ENCODE measurements around the gene OVOL3.
A peak's percentile ranks its signal among the peaks of the same experiment; 100 is the strongest.
"Not testable (repeated sequence)": the region's sequence is repeated elsewhere in the genome, so short reads cannot be mapped to it uniquely, and the experiment has no call there.

The OVOL3 gene

DNA sequence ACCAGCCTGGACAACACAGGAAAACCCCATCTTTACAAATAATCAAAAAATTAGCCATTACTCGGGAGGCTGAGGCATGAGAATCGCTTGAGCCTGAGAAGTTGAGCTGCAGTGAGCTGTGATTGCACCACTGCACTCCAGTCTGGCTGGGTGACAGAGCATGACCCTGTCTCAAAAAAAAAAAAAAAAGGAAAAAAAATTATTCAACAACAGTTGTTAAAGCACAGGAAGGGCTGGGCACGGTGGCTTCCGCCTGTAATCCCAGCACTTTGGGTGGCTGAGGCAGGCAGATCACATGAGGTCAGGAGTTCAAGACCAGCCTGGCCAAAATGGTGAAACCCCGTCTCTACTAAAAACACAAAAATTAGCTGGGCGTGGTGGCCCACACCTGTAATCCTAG lies 20.3 kb downstream of the OVOL3 start:
- not testable (repeated sequence) for DNase-seq (ENCODE audit: low spot score)

DNA sequence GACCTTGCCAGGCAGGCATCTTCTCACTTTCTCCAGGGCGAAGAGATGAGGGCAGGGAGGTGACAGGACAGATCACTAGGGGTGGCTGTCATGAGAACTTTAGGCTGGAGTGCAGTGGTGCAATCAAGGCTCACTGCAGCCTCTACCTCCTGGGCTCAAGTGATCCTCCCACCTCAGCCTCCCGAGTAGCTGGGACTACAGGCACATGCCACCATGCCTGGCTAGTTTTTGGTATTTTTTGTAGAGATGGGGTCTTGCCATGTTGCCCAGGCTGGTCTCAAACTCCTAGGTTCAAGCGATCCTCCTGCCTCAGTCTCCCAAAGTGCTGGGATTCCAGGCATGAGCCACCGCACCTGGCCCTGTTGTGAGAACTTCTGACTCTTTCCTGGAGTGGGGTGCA lies 23.9 kb downstream of the OVOL3 start:
- DNase-seq (ENCODE audit: low spot score) = not testable (repeated sequence)

DNA sequence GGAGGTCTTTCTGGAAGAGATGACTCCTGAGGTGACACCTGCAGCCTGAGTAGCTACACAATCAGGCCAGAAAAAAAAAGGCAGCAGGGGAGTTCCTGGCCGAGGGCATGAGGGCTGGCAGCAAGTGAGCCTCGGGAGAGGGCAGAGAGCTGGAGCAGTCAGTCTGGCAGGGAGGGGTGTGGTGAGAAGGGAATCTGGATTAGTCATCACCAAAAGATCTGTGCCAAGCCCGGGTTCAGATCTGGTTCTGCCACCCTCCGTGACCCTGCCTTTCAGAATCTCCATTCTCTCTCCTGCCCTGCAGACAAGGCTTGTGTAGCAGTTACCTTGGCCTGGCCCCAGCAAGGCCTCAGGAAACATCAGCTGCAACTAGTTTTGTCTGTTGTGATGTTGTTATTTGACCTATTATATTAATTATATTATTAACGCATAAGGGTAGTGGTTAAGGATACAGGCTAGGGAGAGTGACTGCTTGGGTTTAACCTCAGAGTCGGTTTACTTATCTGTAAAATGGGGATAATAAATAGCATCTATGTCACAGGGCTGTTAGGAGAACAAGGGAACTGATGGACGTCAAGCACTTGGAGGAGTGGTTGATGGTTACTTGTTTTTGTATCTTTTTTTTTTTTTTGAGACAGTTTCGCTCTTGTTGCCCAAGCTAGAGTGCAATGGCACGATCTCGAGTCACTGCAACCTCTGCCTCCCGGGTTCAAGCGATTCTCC lies 26.2 kb downstream of the OVOL3 start:
- DNase-seq (ENCODE audit: low spot score) = peak; percentile 75

DNA sequence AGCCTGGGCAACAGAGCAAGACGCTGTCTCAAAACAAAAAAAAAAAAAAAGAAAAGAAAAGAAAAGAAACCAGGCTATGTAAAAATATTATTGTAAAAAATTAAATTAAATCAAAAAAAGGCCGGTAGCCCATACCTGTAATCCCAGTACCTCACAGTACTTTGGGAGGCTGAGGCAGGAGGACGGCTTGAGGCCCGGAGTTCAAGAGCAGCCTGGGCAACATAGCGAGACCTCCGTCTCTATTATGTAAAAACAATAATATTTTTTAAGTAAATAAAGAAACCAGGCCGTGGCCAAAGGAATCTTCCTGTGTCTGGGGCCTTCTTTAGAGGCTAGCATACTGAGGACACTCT lies 28.2 kb downstream of the OVOL3 start:
- no peak for DNase-seq (ENCODE audit: low spot score)

DNA sequence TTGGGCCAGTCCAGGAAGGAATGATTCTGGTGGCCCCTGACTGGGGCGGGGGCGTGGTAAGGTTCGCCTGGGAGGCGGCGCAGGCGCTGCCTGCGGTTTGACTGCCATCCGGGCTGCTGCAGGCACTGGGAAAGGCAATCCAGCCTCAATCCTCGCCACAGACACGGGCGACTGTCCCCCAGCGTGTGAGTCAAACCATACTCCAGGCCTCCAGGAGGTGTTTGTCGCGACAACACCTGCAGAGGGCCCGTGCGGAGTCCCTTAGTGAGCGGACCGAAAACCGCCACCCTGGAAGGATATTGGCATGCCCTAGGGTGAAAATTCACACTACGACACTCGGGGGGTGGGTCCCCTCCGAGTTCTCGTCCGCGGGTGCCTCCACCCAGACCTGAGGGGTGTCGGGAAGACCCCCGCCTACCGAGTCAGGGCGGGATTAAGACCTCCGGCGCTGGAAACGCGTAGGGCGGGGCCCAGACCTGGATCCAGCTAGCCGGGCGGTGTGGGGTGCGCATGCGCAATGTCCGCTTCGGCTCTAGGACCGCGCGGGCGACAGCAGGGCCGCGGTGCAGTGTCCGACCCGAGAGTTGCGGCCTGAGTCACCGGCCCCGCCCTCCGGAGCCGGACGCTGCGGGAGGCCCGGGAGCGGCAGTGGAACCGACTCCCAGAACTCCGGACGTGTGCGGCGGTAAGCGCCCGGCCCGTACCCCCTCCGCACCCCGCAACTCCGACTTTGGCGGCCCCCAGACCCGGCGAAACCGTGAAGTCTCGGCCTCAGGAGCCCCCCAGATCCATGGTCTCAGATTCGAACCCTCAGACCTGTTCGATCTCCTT lies 28.7 kb downstream of the OVOL3 start, which contains the start of gene CAPNS1:
Gene CAPNS1 (plus strand): TSS at position 594 of the 831 bp plus-strand sequence. CDS start 946 bp downstream, outside the sequence.
- peak; percentile 98 for DNase-seq (ENCODE audit: low spot score)

DNA sequence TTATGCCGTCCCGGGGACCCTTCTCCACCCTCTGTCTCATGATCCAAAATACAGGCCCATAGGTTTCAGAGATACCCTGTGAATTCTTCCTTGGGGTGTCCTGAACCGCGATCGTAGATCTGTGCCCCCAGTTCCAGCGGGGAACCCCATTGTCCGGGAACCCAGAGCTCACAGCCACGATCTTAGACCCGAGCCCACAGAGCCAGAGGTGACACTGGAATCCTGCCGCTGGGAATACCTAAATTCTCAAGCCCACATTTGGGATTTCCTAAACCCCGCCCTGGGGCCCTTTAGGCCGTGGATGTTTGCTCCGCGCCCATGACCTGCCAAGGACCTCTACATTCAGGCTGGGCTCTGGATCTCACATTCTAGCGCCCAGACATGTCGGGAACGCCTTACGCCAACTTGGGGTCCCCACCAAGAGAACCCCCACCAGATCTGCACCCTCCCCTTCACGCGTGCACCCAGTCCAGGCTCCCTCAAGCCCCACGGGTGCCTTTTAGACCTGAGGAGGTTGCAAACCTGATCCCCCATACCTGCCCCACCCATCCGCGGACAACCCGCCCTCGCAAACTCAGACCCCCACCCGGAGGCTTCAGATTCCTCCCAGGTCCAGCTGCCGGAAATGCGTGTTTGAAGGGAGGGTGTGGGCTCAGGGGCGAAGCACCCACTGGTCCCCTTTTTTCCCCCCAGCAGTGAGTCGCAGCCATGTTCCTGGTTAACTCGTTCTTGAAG lies 29.5 kb downstream of the OVOL3 start:
- DNase-seq (ENCODE audit: low spot score) = peak; percentile 49

DNA sequence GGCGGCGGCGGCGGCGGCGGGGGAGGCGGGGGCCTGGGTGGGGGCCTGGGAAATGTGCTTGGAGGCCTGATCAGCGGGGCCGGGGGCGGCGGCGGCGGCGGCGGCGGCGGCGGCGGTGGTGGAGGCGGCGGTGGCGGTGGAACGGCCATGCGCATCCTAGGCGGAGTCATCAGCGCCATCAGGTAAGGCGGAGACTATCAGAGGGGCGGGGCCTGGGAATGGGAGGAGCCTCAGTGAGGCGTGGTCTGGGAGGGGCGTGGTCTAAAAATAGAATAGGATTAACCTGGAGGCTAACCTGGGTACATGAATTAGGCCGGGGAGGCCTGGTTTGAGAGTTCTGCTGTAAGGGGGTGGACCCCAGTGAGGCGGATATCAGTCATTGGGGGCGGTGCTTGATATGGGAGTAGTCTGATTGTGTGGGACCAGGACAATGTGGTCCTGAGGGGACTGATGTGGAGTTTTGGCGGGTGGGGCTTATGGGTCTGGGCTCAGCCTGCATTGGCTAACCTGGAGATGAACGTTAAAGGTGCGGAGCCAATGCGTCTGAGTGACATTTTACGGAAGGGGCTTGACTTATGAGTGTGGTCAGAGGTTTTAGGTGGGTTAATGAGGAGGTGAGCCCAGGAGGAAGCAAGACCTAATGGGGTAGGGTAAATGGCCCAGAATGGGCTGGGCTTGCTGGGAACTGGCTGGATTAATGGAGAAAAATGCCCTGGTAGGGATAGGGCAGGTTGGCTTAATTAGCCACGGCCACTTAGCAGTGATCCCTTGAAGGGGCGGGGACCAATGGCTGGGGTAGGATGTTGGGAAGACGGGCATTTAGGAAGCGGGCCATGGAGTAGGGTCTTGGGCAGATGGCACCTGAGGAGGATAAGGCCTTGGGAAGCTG lies 30.3 kb downstream of the OVOL3 start:
- peak; percentile 93 for DNase-seq (ENCODE audit: low spot score)

DNA sequence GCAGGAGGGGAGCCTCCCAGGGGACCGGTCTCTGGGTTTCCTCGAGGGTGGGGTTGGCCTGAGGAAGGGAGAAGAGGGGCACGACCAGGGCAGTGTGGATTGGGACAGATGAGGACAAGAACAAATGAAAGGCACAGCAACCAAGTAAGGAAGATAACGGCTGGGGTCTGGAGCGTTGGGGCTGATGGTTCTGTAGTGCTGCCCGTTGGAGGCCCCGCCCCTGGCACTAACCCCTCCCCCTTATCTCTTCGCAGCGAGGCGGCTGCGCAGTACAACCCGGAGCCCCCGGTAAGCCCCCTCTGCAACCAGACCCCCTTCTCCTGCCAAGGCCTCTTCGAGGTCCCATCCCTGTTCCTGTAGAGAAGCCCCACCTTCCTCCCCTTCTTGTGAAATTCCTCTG lies 31.1 kb downstream of the OVOL3 start:
- no peak for DNase-seq (ENCODE audit: low spot score)

DNA sequence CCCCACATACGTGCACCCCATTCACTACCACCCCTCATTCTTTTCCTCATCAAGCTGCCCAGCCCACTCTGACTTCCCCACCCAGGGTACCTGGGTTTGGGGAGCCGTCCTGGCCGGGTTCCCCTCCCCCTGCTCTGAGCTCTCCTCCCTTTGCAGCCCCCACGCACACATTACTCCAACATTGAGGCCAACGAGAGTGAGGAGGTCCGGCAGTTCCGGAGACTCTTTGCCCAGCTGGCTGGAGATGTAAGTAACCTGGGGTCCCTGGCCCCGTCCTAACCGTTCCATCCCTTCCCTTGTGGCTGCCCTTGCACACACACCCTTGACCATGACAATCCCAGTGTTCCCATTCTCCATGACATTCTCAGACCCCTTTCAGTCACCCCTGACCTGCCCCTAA lies 31.6 kb downstream of the OVOL3 start:
- DNase-seq (ENCODE audit: low spot score) = no peak

DNA sequence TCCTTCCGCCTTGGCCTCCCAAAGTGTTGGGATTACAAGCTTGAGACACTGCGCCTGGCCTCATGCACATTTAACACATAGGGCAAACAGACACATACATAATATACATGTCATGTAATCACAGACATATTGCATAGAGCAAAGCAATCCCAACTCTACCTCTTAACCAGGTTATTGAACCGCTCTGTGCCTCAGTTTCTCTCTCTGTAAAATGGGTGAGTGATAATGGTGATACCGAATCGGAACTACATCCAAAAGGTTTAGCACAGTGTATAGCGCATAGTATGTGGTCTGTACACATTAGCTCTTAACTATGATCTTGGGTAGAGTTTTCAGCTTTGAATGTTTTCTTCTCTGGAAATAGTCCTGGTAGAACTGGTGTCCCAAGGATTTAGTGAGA lies 33.7 kb downstream of the OVOL3 start:
- no peak for DNase-seq (ENCODE audit: low spot score)

DNA sequence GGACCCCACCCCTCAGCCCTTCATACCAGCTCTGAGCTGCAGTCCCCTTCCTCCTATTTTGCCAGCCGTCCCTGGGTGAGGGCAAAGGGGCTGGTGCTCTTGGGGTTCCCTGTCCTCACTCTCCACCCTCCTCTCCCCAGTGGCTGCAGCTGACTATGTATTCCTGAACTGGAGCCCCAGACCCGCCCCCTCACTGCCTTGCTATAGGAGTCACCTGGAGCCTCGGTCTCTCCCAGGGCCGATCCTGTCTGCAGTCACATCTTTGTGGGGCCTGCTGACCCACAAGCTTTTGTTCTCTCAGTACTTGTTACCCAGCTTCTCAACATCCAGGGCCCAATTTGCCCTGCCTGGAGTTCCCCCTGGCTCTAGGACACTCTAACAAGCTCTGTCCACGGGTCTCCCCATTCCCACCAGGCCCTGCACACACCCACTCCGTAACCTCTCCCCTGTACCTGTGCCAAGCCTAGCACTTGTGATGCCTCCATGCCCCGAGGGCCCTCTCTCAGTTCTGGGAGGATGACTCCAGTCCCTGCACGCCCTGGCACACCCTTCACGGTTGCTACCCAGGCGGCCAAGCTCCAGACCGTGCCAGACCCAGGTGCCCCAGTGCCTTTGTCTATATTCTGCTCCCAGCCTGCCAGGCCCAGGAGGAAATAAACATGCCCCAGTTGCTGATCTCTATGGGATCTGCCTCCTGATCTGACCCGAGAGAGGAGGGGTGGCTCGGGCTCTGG lies 38.9 kb downstream of the OVOL3 start:
- DNase-seq (ENCODE audit: low spot score) = no peak

DNA sequence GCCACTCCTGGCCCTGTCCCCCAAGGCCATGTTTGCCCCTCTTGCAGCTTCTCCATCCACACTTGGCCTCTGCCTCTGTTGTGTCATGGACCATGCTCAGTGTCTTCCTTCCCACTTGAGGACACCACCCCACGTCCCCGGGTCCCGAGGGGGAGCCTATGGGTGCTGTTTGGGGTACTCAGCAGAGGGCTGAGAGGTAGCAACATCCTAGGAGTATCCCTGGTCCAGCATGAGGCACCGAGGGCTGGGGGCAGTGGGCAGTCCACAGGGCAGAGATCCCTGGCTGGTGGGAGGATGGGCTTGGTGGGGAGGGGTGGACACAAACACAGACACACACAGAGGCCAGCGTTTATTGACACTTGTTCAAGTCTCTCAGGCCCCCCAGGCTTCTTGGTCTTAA lies 39.6 kb downstream of the OVOL3 start:
- no peak for DNase-seq (ENCODE audit: low spot score)

DNA sequence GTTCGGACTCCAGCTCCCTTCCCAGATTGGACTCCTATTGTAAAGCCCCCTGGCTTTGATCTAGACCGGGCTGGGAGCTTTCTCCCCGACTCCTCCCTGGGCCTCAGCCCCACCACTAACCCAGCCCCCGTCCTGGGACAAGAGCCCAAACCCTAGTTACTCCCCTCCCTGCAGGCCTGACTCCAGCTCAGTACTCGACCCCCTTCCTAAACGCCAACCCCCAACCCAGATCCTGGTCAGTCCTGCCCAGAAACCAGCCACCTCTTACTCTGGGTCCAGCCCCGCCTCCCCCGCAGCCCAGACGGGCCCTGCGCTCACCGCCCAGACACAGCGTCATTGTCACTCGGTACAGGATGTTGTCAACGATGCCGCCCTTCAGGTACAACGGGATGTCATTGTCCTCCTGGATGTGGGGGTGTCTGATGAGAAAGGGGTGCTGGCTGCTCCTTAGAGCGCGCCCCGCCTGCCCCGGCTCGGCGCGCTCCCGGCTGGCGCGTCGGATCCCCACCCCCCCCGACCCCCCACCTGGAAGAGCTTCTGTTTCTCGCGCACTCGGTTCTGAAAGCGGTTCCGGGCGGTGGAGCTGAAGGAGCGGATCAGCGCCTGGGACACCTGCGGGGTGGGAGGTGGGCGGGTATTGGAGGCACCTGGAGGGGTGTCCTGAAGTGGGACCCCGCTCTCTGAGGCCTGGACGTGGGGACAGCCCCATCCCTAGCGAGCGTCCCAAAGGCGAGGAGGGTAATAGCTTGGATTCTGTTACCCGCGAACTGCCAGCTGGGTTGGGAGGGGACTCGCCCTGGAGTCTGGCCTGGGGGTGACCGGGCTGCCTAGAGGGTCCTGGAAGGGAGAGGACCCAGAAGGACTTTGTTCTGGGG lies 40.4 kb downstream of the OVOL3 start:
- peak; percentile 68 for DNase-seq (ENCODE audit: low spot score)

DNA sequence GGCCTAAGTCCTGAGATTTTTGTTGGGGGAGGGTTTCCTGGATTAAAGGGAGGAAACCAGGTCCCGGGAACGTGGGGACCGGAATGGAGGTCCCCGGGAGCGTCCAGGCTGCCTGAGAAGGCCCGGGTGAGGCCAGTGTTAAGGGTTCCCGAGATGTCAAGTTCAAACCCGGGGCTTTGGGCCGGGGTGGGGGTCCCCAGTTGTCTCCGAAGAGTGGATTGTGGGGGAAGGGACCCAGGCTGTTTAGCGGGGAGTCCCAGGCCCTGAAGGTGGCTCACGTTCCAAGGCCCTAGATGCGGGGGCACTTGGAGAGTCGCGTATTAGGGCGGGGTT lies 41.0 kb downstream of the OVOL3 start:
- DNase-seq (ENCODE audit: low spot score) = peak; percentile 57

DNA sequence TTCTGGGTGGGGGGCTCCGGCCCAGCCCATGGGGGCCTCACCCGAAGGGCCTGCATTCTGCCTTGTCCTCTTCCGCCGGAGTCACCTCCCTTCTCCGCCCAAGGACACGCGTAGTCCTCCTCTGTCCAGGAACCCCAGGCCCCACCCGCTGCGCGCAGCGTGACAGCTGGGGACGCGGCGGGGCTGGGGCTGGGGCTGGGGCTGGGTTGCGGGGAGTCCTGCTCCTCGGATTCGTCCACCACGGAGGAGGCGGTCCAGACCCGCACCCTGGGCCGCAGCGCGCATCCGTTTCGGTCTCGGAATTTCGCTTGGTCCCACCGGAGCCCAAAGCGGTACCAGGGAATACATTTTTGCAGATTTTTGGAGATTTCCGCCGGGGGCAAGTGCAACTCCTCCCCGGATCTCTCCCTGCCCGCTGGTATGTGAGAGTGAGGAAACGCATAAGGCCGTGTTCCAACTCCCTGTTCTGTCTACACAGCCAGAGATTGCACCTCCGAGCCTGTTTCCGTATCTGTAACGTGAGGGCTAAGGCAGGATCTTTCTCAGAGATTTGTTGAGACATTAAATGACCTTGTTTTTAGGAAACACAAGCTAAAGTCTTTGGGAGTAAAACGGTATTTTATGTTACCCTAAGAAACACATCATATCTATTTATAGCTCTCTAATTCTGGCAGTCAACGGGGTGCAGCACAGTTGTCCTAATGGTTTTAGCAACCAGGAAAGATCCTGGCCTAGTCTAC lies 41.6 kb downstream of the OVOL3 start, which contains the start of gene COX7A1:
Gene COX7A1 (minus strand): TSS at position 96 of the 740 bp plus-strand sequence. CDS start 40 bp downstream, at position 56.
- DNase-seq (ENCODE audit: low spot score) = peak; percentile 82

DNA sequence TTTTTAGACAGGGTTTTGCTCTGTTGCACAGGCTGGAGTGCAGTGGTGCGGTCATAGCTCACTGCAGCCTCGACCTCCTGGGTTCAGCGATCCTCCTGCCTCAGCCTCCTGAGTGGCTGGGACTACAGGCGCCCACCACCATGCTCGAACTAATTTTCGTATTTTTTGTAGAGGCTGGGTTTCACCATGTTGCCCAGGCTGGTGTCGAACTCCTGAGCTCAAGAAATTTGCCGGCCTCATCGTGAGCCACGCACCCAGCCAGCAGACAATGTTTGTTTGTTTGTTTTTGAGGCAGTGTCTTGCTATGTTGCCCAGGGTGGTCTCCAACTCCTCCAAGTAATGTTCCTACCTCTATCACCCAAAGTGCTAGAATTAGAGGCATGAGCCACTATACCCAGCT lies 42.2 kb downstream of the OVOL3 start:
- no peak for DNase-seq (ENCODE audit: low spot score)

DNA sequence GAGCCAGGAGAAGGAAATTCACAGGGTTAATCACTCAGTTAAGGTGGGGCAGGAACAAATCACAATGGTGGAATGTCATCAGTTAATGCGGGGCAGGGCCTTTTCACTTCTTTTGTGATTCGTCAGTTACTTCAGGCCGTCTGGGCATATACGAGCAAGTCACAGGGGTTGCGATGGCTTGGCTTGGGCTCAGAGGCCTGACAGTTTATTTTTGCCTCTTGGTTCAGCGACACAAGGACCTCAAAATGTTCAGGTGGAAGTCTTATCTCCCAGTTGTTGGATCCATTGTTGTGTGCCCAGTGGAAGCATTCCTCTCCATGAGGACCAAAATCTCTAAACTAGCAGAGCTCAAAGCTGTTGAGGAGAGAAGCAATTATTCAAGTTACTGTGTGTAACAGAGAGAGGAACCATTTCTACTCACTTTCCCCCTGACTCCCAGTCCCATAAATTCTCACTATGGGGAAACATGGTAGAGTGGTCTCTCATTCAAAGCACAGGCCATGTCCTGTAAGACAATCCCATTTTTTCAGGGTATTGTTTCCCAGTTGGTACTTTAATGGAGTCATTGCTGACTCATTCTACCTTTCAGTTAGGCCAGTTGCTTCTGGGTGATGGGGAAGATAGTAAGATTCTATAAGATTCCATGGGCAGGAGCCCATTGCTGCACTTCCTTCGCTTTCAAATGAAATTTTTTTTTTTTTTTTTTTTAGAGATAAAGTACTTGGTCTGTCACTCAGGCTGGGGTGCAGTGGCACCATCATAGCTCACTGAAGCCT lies 50.1 kb downstream of the OVOL3 start:
- no peak for DNase-seq (ENCODE audit: low spot score)

All from AG08396 (cell line).